Subcutaneous adipose tissue (tissue), 4 donors: ENCODE results near the gene SLC26A11. TPM values are rescaled to one million over a fixed set of nuclear protein-coding genes. Genes with fewer than 3 reads are reported as not detected.

ENCODE experiments used
- CTCF ChIP-seq: fragments of 450-650 bp; IDR thresholded peaks from one replicate; pipeline ENCODE4 v1.5.1; 2016; ENCODE audit warnings: low read depth, mild to moderate bottlenecking, control low read depth, antibody characterized with exemption, moderate library complexity
- total RNA-seq, 4 donors: library from RNA; depleted of rRNA; stranded (reverse); fragments of >200 nt; gene quantifications; one replicate each; pipeline ENCODE4 v1.1.0, GENCODE V29; 2016

SLC26A11 gene
- total RNA-seq = 10 to 100 TPM in 3 of 4 donors, 1 to 10 TPM in 1; 4.7 to 31.4 (median 13.0) TPM

- no peak for TF ChIP-seq CTCF
Observed at GRCh38 chr17:80220054-80220735, at the start of gene SLC26A11, which contains the start of gene SGSH. Gene SLC26A11, plus strand, starts transcription at chr17:80220427. Its CDS starts 1,134 bp downstream, at chr17:80221561. Gene SGSH, minus strand, starts transcription at chr17:80220333. Its CDS starts 20 bp downstream, at chr17:80220313.

GRCh38 chr17:80171681-80172080 lies 48.5 kb upstream of the SLC26A11 start:
- no peak for TF ChIP-seq CTCF

- TF ChIP-seq CTCF = no peak
Observed at GRCh38 chr17:80173126-80173525, 47.1 kb upstream of the SLC26A11 start.

GRCh38 chr17:80173916-80174315 lies 46.3 kb upstream of the SLC26A11 start:
- no peak for TF ChIP-seq CTCF

GRCh38 chr17:80176757-80177156 lies 43.5 kb upstream of the SLC26A11 start:
- no peak for TF ChIP-seq CTCF

GRCh38 chr17:80177986-80178595 lies 42.1 kb upstream of the SLC26A11 start:
- no peak for TF ChIP-seq CTCF

GRCh38 chr17:80180192-80180591 lies 40.0 kb upstream of the SLC26A11 start:
- TF ChIP-seq CTCF = no peak
